ENCODE results near the gene HMGN3.
"Not testable (repeated sequence)": the region's sequence is repeated elsewhere in the genome, so short reads cannot be mapped to it uniquely, and the experiment has no call there.

HMGN3 gene

DNA sequence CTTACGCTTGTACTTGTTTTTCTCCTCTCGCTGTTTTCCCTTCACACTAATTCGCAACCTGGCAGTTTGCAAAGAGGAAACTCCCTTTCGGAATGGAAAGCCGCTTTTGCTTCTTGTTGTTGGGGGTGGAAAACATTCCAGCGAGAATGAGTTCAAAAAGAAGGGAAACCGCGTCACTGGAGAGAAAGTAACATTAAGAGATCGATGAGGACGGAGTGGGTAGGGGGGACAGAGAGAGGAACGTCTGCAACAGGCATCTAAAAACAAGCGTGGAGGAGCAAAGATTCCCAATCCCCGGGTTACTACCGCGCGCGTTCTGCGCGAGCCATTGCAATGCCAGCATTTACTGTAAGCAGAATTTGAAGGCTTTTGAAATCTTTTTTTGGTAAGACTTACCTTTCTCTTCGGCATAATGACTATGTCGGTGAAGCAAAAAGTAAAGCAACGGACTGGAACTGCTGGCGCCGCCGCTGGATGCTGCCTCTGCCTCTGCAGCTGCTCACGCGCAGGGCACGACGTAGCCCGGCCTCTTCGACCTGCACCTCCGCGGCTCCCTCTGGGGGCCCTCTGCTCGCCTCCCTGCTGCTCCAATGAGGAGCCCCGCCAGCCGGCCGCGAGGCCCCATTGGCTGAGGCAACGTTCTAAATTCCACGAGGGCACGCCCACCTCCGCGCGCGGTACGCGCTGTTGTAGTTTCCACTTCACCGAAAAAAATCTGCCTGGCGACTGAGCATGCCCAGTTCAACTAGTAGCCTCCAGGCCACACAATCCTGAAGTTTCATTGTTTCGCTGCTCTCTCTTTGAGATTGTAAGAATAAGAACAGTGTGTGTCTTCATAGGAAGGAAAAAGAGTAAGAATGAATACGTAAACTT, at the start of gene HMGN3:
Gene HMGN3, minus strand, starts transcription at position 533 of the 873 bp plus-strand sequence.
- peak; percentile 75 for DNase-seq

DNA sequence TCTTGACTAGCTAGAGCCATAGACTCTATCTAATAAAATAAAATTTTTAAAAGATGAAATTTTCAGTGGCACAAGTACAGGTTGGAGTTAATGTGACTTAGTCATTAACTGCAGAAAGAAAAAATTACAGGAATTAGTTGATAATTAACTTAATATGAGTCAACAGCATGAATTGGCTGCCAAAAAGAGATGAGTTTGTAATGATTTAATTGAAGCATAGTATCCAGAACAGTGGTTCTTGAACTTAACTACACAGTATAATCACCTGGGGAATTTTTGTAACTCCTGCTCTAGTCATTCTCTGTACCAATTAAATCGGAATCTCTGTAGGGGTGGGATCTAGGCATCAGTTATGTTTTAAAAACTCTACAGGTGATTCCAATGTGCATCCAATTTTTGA, 46.3 kb upstream of the HMGN3 start:
- no peak for DNase-seq

DNA sequence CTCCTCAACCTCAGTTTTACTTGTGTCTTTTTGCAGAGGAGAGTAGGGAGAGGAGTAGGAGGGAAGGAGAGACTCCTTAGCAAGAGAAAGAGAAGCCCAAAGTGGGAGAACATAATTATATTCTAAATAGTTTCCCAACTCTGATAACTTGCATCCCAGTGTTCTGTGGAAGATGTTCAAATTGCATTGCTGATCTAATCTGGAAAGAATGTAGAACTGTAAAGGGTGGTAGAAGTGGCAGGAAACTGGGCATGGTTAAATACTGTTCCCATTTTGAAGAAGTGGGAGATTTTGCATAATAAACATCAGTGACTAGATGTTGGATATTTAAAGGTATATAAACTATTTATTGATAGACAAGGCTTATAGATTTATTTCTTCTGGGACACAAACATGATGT, 42.6 kb upstream of the HMGN3 start:
- no peak for DNase-seq

DNA sequence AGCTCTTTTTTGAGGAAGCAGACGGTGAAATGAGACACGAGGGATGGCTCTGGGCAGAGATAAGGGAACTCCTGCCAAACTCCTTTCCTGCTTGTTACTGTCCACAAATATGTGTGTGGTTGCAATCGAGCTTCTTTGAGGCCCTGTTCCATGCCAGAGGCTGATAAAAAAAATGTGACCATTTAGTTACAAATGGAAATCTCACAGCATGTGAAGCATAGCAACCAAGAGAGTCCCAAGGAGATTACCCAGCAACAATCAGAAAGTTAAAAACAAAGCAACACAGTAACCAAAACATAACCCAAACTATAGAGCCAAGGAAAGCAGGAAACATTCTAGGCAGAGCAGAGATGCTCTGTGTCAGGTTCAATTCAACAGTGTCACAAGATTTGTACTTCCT, 35.4 kb upstream of the HMGN3 start:
- DNase-seq, result no peak

GRCh38 chr6:79267128-79267527, 32.6 kb upstream of the HMGN3 start:
- DNase-seq, result no peak

GRCh38 chr6:79266051-79266450, 31.6 kb upstream of the HMGN3 start:
- DNase-seq, result no peak

DNA sequence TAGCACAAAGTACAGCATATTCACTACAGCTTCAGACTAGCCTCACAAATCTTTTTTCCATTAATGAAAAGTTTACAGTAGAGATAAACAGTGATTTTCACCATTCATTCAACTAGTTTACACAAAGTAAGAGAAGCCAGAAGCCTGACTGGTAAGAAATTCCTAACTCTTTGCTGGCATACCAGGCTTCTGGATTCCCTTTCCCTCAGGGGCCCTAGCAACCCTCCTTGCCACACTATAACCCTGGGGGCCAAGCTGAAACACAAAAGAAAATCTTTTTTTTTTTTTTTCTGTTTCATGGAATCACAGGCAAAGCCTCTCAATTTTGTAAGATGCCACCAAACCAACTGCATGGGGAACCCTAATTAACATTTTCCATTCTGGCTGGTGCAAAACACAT, 28.9 kb upstream of the HMGN3 start:
- no peak for DNase-seq

DNA sequence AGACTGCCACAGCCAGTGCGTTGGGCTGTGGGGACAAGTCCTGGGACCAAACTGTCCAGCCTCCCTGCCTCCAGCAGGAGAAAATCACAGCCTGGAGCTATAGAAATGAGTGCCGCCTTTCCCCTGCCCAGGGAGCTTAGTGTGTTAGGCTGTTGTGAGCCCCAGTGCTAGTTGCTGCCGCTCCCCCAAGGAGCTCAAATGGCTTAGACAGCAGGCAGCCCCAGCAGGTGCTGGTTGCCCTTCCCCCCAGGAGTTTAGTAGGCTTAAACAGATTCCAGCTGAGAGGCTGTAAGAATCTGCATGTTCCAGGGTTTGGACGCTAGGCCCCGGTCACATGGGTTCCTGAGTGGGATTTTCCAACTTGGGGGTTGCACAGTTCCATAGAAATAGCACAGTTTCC, 27.2 kb upstream of the HMGN3 start:
- no peak for DNase-seq

- no peak for DNase-seq
Measured at GRCh38 chr6:79260772-79261171, 26.3 kb upstream of the HMGN3 start.

GRCh38 chr6:79257381-79258205, 23.1 kb upstream of the HMGN3 start:
- no peak for DNase-seq

DNA sequence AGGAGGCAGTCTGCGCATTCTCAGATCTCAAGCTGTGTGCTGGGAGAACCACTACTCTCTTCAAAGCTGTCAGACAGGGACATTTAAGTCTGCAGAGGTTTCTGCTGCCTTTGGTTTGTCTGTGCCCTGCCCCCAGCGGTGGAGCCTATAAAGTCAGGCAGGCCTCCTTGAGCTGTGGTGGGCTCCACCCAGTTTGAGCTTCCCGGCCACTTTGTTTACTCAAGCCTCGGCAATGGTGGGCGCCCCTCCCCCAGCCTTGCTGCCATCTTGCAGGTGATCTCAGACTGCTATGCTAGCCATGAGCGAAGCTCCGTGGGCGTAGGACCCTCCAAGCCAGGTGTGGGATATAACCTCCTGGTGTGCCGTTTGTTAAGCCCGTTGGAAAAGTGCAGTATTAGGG, 22.3 kb upstream of the HMGN3 start:
- DNase-seq, result not testable (repeated sequence)

DNA sequence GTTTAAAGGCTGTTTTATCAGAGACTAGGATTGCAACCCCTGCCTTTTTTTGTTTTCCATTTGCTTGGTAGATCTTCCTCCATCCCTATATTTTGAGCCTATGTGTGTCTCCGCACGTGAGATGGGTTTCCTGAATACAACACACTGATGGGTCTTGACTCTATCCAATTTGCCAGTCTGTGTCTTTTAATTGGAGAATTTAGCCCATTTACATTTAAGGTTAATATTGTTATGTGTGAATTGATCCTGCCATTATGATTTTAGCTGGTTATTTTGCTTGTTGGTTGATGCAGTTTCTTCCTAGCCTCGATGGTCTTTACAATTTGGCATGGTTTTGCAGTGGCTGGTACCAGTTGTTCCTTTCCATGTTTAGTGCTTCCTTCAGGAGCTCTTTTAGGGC, 20.6 kb upstream of the HMGN3 start:
- DNase-seq, result not testable (repeated sequence)

DNA sequence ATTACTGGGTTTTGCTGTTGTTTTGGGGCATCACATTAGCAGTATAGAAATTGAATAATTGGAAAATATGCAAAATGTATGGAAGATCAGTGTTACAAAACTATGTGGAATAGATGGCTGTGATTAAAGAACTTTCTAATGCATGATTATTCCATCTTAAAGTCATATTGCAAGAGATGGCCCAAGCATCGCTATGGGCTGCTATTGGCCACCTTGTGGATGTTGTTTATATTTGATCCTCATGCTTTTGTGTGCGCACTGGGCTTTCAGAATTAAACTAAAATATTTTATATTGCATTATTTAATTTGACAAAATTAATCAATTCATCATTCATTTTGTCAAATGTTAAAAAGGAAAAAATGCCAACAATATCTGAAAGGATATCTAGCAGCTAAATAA, 16.1 kb upstream of the HMGN3 start:
- no peak for DNase-seq

- DNase-seq, result no peak
Measured at GRCh38 chr6:79250107-79250514, 15.6 kb upstream of the HMGN3 start.

GRCh38 chr6:79249136-79249535, 14.7 kb upstream of the HMGN3 start:
- no peak for DNase-seq

DNA sequence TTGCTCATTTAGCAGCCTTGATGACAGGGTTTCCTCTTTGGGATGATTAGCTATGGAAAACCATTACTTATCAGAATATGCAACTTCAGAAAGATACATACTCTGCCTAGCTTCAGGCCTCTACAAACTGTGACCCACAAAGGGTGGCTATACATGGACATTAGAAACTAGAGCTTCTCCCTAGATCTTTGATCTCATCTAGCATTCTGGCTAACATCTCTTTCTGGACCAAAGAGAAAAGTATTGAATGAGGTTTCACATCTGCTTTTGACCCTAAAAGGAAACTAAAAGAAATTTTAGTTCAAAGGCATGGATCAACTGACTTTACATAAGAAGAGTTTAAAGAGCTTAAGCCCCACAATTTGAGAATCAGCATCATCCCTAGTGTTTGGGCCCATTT, 12.4 kb upstream of the HMGN3 start:
- no peak for DNase-seq

GRCh38 chr6:79241228-79241627, 6.7 kb upstream of the HMGN3 start:
- DNase-seq, result no peak

DNA sequence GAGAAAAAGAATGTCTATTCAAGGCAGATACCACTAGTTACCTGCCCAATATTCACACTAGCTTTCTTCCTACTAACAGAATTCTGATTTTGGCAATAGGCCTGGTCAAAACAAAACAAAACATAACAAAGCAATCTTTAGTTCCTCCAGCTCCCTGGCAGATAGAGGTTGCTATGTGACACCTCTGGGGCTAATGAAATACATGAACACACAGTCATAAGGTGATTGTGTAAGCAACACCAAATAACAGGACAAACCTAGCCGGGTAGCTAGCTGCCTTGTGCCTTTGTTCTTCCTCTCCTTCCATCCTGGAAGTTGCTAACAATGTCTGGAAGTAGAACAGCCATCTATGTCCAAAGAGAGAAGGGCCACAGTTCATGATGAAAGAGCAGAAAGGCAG, 6.0 kb upstream of the HMGN3 start:
- DNase-seq, result no peak

DNA sequence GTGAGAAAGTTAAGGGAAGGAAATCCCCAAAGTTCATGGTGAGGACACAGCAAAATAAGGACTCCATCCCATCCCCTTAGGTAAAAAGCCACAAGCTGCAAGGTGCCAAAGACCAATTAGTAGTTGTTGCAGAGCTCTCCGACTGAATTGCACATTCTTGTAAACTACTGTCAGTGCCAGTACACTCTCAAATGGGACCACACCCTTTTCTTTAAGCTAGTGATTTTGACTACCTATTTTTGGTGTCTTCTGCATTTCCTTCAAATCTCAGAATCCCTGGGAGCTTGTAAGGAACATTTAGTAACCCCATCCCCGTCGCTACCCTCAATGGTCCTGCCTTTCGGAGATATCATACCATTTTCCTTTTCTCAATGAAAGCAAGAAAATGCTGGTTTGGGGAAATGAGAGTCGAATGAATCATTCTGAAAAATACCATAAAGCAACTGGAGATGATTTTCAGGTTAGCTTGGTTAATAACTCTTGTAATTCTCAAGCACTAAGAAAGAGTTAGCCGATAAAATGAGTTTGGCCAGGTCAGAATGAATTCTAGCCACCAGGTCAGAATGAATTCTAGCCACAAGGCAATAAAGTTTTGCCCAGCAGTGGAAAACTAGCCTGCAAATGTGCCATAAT, 5.2 kb upstream of the HMGN3 start:
- DNase-seq, result no peak

- DNase-seq, result no peak
Measured at GRCh38 chr6:79238919-79239318, 4.4 kb upstream of the HMGN3 start.

DNA sequence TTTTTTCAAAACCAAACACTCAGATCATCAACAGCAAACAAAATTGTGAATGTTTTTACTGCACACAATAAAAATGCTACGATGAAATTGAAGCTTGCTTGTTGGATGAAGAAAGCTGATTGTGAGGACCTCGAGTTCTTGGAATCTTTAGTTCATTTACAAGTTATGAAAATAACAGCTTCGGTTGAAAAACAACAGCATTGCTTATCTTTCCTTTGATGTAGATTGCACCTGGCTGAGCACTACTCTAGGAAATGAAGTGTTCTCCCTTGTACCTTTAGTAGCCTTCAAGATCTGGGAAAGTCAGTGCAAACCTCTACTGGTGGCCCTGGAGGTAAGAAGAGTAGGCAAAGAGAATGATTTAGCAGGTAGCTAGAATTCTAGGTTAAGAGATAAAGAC, 2.2 kb upstream of the HMGN3 start:
- no peak for DNase-seq

- DNase-seq, result peak; percentile 53
Measured at GRCh38 chr6:79233611-79234149, 802 bp downstream of the HMGN3 start.

GRCh38 chr6:79232696-79233462, 1.6 kb downstream of the HMGN3 start:
- DNase-seq, result no peak
